Kidney (tissue), 14 donors: Measurements from ENCODE around the gene IQGAP3. TPM values are rescaled to one million over a fixed set of nuclear protein-coding genes. Genes with fewer than 3 reads are reported as not detected.

ENCODE experiments used
- DNase-seq, 5 donors: peaks; one replicate each; pipeline ENCODE4 v3.0.0-alpha.2; 2013 to 2020
- FAIRE-seq: peaks from 2 replicates; lab custom pipeline; 2012; peaks lifted over from hg19 to GRCh38; lab: Jason Lieb, UNC
- H3K27ac ChIP-seq, 2 donors: one replicate each; pipeline ENCODE4 v1.7.0; 2013; ENCODE audit warnings: low read depth in 2 of 2, low read length in 2 of 2, inconsistent platforms in 1 of 2
- H3K27me3 ChIP-seq: one replicate; pipeline ENCODE4 v1.7.1; 2013; ENCODE audit warnings: low read length, inconsistent platforms; ENCODE audit not compliant: control insufficient read depth, insufficient read depth
- H3K36me3 ChIP-seq, 3 donors: one replicate each; pipeline versions ENCODE4 v1.7.0 to v1.7.1; 2013; ENCODE audit warnings: low read length in 3 of 3, control low read depth in 1 of 3, inconsistent platforms in 1 of 3; ENCODE audit not compliant: insufficient read depth in 3 of 3, control insufficient read depth in 2 of 3
- H3K4me1 ChIP-seq, 3 donors: one replicate each; pipeline versions ENCODE4 v1.7.0 to v1.7.1; 2013; ENCODE audit warnings: low read length in 3 of 3, inconsistent platforms in 1 of 3, low read depth in 1 of 3; ENCODE audit not compliant: control insufficient read depth in 2 of 3, insufficient read depth in 2 of 3
- H3K4me3 ChIP-seq, 3 donors: one replicate each; pipeline versions ENCODE4 v1.7.0 to v1.8.1; 2013; ENCODE audit warnings: low read length in 3 of 3, control low read depth in 1 of 3, inconsistent platforms in 1 of 3
- H3K9ac ChIP-seq, 3 donors: one replicate each; pipeline versions ENCODE4 v1.7.0 to v1.7.1; 2013; ENCODE audit warnings: low read length in 3 of 3, control low read depth in 1 of 3, inconsistent platforms in 1 of 3
- H3K9me3 ChIP-seq, 3 donors: one replicate each; pipeline versions ENCODE4 v1.7.0 to v1.7.1; 2013; ENCODE audit warnings: low read length in 3 of 3, control low read depth in 1 of 3, inconsistent platforms in 1 of 3; ENCODE audit not compliant: control insufficient read depth in 2 of 3, insufficient read depth in 1 of 3
- CTCF ChIP-seq: IDR thresholded peaks from 3 replicates; pipeline ENCODE4 v1.5.1; 2012; ENCODE audit warnings: mild to moderate bottlenecking, moderate library complexity, borderline replicate concordance; ENCODE audit not compliant: insufficient read depth; ENCODE audit errors: extremely low read depth
- intact Hi-C: fragments of 100-400 bp; cut with DNase I; formaldehyde crosslinking; loops from one replicate; pipeline ENCODE4 v1.11.1; 2022
- polyA plus RNA-seq: library from polyadenylated mRNA; stranded (reverse); fragments of 350-450 nt; fragmentation: Illumina TruSeq; extraction: RNeasy Lipid Tissue Mini Kit (QIAGEN cat#74804); gene quantifications from one replicate; pipeline ENCODE4 v1.2.3, GENCODE V29; 2014; ENCODE audit warnings: low read depth, low replicate concordance; ENCODE audit not compliant: insufficient read depth
- total RNA-seq: library from RNA; stranded (reverse); fragmentation: NEBNext Ultra II Directional; extraction: Animal tissue kit (Norgen Biotek cat#: 25700); gene quantifications from one replicate; pipeline ENCODE4 v1.2.1, GENCODE V29; 2021
- donor health status: control.
- donor health status: control.
- donor health status: control.
- donor health status: control.
- donor health status: control.
- donor health status: DM: yes; HTN: yes; CAD: no.
- donor health status: Normal renal cell carcinoma (clear cell type).

The IQGAP3 gene
- total and polyA plus RNA-seq, 2 donors from 2014 or later, result 0.13 to 1.7 TPM

GRCh38 chr1:156491151-156491949 lies 81.0 kb downstream of the IQGAP3 start:
- Histone ChIP-seq H3K27ac (peak overlapping the region; percentile 66 to 67), H3K36me3 (peaks cover 0 to 7% (median 0%) of the 10 kb centered on the region in 3 donors), H3K4me1 (peaks cover 0 to 80% (median 55%) of the 10 kb centered on the region in 3 donors), H3K9me3 (no peaks in the 10 kb centered on the region), H3K27me3 (no peaks in the 10 kb centered on the region), H3K9ac (peak overlapping the region in 2 of 3 donors; percentile 35 to 67), H3K4me3 (peak overlapping the region in 1 of 3 donors; percentile 21)
- no peak for FAIRE-seq
- TF ChIP-seq CTCF, result no peak
- intact Hi-C loops, result no loop called here
- DNase-seq, result no peak

- intact Hi-C loops, result no loop called here
- no peak for TF ChIP-seq CTCF
- no peak for FAIRE-seq
- peak overlapping the region; percentile 56 to 66 for H3K27ac ChIP-seq
- peak in 4 of 5 donors; percentile 39 to 69 (median 57) for DNase-seq
- H3K4me1 ChIP-seq, result peaks cover 0 to 76% (median 48%) of the 10 kb centered on the region in 3 donors
- H3K27me3 ChIP-seq, result no peaks in the 10 kb centered on the region
- H3K36me3 ChIP-seq, result peaks cover 0 to 7% (median 0%) of the 10 kb centered on the region in 3 donors
- H3K9ac ChIP-seq, result peak overlapping the region in 2 of 3 donors; percentile 35 to 67
- H3K4me3 ChIP-seq, result peak overlapping the region in 1 of 3 donors; percentile 21
- H3K9me3 ChIP-seq, result no peaks in the 10 kb centered on the region
Measured at GRCh38 chr1:156490401-156491032, 81.8 kb downstream of the IQGAP3 start.

GRCh38 chr1:156489935-156490293 lies 82.5 kb downstream of the IQGAP3 start:
- Histone ChIP-seq H3K9me3 (no peaks in the 10 kb centered on the region), H3K4me1 (peaks cover 0 to 76% (median 48%) of the 10 kb centered on the region in 3 donors), H3K9ac (peak overlapping the region in 1 of 3 donors; percentile 67), H3K27me3 (no peaks in the 10 kb centered on the region), H3K27ac (peak overlapping the region; percentile 56 to 66), H3K4me3 (peak overlapping the region in 1 of 3 donors; percentile 21), H3K36me3 (peaks cover 0 to 7% (median 0%) of the 10 kb centered on the region in 3 donors)
- intact Hi-C loops, result no loop called here
- no peak for TF ChIP-seq CTCF
- DNase-seq (no peak), FAIRE-seq (no peak)
